Peyer's patch (tissue), 4 donors: ENCODE measurements around the gene C1orf50.
A peak's percentile ranks its signal among the peaks of the same experiment; 100 is the strongest.

ENCODE experiments used
- CTCF ChIP-seq, 6 experiments: fragments of 450-650 bp in 4 of 6; fragments of 200-600 bp in 2 of 6; sonication (generic) in 1 of 6; IDR thresholded peaks; one replicate each; pipeline ENCODE4 v1.5.1; 2017 to 2019; ENCODE audit warnings: antibody characterized with exemption in 6 of 6, mild to moderate bottlenecking in 3 of 6, moderate library complexity in 1 of 6
- POLR2A ChIP-seq, 2 donors: fragments of 450-650 bp; IDR thresholded peaks; one replicate each; pipeline ENCODE4 v1.5.1; 2017; ENCODE audit warnings: antibody characterized with exemption in 2 of 2, mild to moderate bottlenecking in 2 of 2, moderate library complexity in 2 of 2

- TF ChIP-seq CTCF (IDR thresholded peaks at IDR 0.05) (peak in 5 of 6 experiments; percentile 4 to 31 (median 23)), POLR2A (IDR thresholded peaks at IDR 0.05) (no peak)
These were observed 963 bp upstream of the C1orf50 start for GRCh38 chr1:42765832-42766740.
